ENCODE data around the gene GNAO1.

The GNAO1 gene

DNA sequence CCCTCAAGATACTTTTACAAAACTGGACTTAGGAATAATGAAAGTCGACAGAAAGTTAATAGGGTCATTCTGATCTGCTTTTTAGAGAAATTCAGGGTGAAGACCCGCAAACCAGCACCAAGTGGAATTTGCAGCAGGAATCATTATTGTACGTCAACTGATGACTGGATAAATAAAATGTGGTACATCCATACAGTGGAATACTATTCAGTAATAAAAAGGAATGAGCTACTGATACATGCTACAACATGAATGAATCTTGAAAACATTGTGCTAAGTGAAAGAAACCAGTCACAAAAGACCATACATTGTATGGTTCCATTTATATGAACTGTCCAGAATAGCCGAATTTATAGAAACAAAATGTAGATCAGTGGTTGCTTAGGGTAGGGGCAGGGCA is 83.1 kb downstream of the GNAO1 start:
- H3K4me1 Mint-ChIP-seq, result peaks cover 3% of the 10 kb centered on the region
- TF ChIP-seq, protein P1, sequence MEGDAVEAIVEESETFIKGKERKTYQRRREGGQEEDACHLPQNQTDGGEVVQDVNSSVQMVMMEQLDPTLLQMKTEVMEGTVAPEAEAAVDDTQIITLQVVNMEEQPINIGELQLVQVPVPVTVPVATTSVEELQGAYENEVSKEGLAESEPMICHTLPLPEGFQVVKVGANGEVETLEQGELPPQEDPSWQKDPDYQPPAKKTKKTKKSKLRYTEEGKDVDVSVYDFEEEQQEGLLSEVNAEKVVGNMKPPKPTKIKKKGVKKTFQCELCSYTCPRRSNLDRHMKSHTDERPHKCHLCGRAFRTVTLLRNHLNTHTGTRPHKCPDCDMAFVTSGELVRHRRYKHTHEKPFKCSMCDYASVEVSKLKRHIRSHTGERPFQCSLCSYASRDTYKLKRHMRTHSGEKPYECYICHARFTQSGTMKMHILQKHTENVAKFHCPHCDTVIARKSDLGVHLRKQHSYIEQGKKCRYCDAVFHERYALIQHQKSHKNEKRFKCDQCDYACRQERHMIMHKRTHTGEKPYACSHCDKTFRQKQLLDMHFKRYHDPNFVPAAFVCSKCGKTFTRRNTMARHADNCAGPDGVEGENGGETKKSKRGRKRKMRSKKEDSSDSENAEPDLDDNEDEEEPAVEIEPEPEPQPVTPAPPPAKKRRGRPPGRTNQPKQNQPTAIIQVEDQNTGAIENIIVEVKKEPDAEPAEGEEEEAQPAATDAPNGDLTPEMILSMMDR (IDR thresholded peaks at IDR 0.05; ENCODE audit: unreplicated experiment in 3 of 3), result no peak
- no peak overlapping the region for H3K4me3 Mint-ChIP-seq
- peaks cover 3% of the 10 kb centered on the region for H3K36me3 Mint-ChIP-seq (ENCODE audit: low read depth)
- H3K27ac Mint-ChIP-seq, result no peak overlapping the region
- H3K9me3 Mint-ChIP-seq, result peaks cover 4% of the 10 kb centered on the region
- H3K27me3 Mint-ChIP-seq (ENCODE audit: low read depth), result peaks cover 19% of the 10 kb centered on the region

DNA sequence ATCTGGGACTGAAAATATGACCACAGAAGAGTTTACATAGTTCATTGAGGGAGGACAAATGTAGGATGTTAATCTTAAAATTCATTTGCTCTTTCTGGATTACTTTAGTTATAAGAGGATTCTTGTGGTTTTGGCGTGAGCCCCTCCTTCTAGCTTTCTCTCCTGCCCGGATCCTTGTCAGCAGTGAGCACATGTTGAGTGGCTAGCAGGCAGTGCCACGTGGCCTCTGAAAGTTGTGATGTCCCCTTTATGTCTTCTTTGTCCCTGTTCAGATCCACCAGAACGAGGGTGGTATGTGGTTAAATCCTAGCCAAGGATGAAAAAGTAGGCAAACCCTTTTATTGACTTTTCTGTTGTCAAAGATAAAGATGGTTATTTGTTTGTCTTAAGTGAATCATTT is 83.8 kb downstream of the GNAO1 start:
- H3K27me3 Mint-ChIP-seq (ENCODE audit: low read depth), result peaks cover 15% of the 10 kb centered on the region
- no peak overlapping the region for H3K4me3 Mint-ChIP-seq
- no peaks in the 10 kb centered on the region for H3K4me1 Mint-ChIP-seq
- H3K36me3 Mint-ChIP-seq (ENCODE audit: low read depth), result peaks cover 3% of the 10 kb centered on the region
- TF ChIP-seq, protein P1 (IDR thresholded peaks at IDR 0.05; ENCODE audit: unreplicated experiment in 3 of 3), result no peak
- no peak overlapping the region for H3K27ac Mint-ChIP-seq
- H3K9me3 Mint-ChIP-seq, result peaks cover 4% of the 10 kb centered on the region

DNA sequence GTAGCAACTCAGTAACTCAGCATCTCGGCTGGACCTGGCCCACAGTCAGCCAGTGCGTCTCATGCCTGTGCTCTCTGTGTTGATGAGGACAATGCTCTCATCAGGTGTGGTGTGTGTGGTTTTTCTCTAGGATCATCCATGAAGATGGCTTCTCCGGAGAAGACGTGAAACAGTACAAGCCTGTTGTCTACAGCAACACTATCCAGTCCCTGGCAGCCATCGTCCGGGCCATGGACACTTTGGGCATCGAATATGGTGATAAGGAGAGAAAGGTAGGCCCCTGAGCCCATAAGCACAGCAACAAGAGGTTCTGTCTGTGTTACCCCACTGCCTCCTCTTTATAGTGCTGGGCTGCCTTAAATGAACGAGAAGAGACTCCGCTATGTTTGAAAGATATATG is 84.5 kb downstream of the GNAO1 start:
- Mint-ChIP-seq H3K27ac (no peak overlapping the region), H3K4me1 (no peaks in the 10 kb centered on the region), H3K4me3 (no peak overlapping the region), H3K9me3 (peaks cover 4% of the 10 kb centered on the region), H3K36me3 (ENCODE audit: low read depth) (peaks cover 3% of the 10 kb centered on the region), H3K27me3 (ENCODE audit: low read depth) (peaks cover 10% of the 10 kb centered on the region)
- TF ChIP-seq, protein P1 (IDR thresholded peaks at IDR 0.05; ENCODE audit: unreplicated experiment in 3 of 3), result no peak

DNA sequence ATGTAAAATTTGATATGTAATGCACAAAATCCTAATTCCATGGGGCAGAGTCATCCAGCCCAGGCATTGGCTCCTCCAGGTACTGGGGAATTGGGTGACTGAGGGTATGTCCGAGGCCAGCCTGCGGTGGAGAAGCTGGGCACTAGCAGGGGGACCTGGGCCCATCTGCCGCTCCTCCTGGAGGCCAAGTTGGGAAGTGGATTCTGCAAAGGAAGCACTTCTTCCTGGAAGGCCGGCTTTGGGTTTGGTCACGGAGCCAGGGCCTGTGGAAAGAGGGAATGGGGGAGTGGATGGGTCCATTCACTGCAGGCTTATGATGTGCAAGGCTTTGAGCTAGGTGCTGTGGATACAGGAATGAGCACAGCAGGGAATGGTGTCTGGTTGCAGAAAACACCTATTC is 85.8 kb downstream of the GNAO1 start:
- Mint-ChIP-seq H3K4me1 (no peaks in the 10 kb centered on the region), H3K36me3 (ENCODE audit: low read depth) (peaks cover 3% of the 10 kb centered on the region), H3K9me3 (peaks cover 4% of the 10 kb centered on the region), H3K4me3 (no peak overlapping the region), H3K27me3 (ENCODE audit: low read depth) (peaks cover 7% of the 10 kb centered on the region), H3K27ac (no peak overlapping the region)
- TF ChIP-seq, protein P1 (IDR thresholded peaks at IDR 0.05; ENCODE audit: unreplicated experiment in 3 of 3), result peak; percentile 30 to 47 (median 42)

DNA sequence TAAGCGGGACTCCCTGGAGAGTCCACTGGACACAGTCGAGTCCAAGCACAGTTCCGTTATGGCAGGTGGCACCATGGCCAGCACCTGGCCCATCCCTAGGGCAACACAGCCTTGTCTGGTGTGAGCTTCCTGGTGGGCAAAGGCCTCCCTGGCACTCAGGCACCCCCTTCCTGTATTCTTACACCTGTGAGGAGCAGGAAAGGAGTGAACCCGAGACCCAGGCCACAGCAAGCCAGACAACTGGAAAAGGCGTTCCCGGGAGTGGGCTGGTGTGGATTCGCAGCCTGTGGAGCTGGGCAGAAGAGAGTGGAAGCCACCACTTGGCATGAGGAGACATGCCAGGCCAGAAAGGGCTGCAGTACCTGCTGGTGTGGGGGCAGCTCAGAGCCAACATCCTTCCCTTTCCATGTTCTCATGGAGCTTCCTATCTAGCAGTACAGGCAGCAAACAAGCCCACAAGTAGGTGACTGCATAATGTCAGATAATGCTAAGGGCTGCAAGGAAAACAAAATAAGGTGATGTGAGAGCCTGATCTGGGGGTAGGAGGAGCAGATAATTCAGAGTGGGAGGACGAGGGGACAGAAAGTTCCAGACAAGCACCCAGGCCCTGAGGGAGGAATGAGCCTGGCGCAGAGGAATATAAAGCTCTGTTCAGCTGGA is 87.0 kb downstream of the GNAO1 start:
- Mint-ChIP-seq H3K36me3 (ENCODE audit: low read depth) (peaks cover 3% of the 10 kb centered on the region), H3K4me3 (no peak overlapping the region), H3K27ac (no peak overlapping the region), H3K27me3 (ENCODE audit: low read depth) (peaks cover 7% of the 10 kb centered on the region), H3K9me3 (peaks cover 4% of the 10 kb centered on the region), H3K4me1 (no peaks in the 10 kb centered on the region)
- TF ChIP-seq, protein P1 (IDR thresholded peaks at IDR 0.05; ENCODE audit: unreplicated experiment in 3 of 3), result no peak

DNA sequence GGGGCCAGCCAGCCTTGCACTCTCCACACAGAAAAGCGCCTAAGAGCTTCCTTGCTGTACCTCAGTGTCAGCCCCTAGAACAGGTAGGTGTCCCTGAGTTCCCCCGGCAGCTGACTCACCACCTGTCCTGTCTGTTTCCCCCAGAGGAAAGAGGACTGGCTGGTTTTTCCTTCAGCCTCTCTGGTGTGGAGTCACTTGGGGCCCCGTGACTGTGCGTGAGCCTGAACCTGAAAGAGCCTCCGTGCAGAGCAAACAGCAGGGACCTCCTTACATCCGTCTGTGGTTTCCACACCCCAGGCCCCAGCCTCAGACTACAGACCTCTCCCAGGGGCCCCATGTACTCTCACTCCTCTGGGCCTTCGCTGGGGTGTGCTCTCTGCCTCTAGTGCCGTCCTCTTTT is 87.8 kb downstream of the GNAO1 start:
- H3K4me3 Mint-ChIP-seq, result no peak overlapping the region
- peaks cover 7% of the 10 kb centered on the region for H3K27me3 Mint-ChIP-seq (ENCODE audit: low read depth)
- no peak overlapping the region for H3K27ac Mint-ChIP-seq
- H3K9me3 Mint-ChIP-seq, result peaks cover under 1% of the 10 kb centered on the region
- no peaks in the 10 kb centered on the region for H3K4me1 Mint-ChIP-seq
- peaks cover under 1% of the 10 kb centered on the region for H3K36me3 Mint-ChIP-seq (ENCODE audit: low read depth)
- TF ChIP-seq, protein P1 (IDR thresholded peaks at IDR 0.05; ENCODE audit: unreplicated experiment in 3 of 3), result no peak
